Measurements from ENCODE around the gene PLIN4. TPM values are rescaled to one million over a fixed set of nuclear protein-coding genes. Genes with fewer than 3 reads are reported as not detected.

Gene PLIN4
- total RNA-seq, 1 donor from 2014 or later, result 0.96 TPM

DNA sequence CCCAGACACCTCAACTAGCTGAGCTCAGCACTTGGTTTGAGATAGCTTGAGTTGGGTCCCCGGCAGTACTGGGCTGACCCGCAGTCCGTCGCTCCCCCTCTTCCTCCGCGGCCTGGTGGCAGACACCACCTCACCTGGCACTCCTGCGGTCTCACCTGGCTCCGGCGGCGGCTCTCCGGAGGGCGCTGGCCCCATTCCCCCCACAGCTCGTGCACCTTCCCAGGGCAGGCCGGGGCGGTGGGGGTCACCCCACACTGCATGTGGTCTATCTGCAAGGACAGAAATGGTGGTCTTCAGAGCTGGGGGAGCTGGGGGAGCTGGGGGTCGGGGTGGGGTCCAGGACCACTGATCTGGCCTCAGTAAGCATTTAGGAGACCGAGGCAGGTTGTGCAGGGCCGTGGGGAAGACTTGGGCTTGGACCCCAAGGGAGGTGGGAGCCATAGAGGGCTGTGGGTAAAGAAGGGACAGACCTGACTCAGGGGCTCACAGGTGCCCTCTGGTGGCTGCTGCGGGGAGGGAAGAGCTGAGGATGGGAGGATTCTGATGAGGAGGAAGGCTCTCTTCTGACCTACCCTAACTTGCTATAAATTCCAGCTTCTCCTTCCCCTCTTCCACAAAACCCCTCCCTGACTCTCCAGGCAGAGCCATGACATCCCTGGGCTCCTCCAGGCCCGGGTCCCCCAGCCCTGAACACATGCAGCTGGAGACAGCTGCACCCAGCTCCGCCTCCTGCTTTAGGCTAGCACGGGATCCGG, 6.7 kb upstream of the PLIN4 start:
- ATAC-seq, result peak; percentile 41

DNA sequence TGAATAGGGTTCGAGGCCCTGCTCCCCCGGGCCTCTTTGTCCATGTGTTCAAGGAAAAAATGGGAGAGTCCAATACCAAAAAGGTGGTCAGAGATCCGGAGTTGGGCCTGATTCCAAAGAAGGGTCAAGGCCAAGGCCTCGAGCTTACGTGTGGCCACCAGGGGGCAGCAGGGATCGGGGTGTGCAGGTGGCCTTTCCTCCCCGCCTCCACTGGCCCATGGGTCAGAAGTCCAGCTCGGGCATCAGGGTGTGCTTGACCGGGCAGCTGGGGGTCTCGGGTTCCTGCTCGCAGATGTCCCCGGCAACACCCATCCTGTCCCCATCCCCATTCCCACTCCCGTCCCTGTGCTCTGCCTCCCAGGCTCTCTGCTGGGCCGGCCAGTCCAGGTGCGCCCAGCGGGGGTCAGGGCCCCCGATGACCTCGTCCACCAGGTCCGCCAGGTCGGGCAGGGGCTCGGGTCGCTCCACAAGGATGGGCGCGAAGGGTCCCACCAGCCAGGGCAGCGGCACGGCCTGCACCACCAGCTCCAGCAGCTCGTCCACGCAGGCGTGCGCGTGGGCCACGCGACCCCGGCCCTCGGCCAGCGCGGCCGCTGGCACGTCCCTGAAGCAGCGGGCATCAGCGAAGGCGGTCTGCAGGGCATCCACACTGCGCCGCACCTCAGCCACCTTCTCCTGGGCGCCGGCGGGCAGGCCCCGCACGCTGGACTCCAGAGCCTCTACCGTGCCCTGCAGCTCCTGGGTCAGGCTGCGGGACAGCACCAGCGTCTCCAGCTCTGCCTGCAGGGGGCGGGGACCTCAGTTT, 5.2 kb upstream of the PLIN4 start:
- ATAC-seq, result peak; percentile 10

DNA sequence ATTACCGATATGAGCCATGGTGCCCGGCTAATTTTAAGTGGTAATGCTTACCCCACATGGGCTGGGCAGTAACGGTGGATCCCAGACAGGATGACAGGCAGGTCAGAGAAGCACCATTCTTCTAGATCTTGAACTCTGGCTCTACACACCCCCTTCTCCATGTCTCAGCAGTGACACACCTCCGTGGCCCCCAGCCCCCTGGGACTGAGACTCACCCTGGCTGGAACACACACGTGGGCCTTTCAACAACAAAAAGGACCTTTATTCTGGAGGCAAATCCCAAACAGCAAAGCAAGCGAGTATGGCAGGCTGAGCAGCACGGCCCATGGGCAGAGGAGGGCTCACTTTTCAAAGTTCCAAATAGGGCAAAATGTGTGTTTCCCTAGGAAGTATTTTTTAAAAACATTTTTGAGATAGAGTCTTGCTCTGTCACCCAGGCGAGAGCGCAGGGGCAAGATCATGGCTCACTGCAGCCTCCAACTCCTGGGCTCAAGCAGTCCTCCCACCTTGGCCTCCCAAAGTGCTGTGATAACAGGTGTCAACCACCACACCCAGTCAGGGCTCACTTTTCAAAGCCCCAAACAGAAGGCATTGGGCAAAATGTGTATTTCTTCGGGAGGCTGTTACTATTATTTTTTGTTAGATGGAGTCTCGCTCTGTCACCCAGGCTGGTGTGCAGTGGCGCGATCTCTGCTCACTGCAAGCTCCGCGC, 4.2 kb upstream of the PLIN4 start:
- ATAC-seq, result no peak

DNA sequence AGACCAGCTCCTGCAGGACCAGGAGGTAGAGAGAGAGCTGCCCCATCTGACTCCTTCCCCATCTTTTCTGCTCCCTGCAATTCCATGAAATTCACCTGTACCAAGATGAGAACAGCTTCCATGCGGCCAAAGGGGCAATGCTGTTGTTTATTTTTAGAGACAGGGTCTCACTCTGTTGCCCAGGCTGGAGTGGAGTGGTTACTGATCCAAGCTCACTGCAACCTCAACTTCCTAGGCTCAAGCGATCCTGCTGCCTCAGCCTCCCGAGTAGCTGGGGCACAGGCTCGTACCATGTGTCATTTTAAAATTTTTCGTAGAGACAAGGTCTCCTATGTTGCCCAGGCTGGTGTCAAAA, 3.6 kb upstream of the PLIN4 start:
- no peak for ATAC-seq

DNA sequence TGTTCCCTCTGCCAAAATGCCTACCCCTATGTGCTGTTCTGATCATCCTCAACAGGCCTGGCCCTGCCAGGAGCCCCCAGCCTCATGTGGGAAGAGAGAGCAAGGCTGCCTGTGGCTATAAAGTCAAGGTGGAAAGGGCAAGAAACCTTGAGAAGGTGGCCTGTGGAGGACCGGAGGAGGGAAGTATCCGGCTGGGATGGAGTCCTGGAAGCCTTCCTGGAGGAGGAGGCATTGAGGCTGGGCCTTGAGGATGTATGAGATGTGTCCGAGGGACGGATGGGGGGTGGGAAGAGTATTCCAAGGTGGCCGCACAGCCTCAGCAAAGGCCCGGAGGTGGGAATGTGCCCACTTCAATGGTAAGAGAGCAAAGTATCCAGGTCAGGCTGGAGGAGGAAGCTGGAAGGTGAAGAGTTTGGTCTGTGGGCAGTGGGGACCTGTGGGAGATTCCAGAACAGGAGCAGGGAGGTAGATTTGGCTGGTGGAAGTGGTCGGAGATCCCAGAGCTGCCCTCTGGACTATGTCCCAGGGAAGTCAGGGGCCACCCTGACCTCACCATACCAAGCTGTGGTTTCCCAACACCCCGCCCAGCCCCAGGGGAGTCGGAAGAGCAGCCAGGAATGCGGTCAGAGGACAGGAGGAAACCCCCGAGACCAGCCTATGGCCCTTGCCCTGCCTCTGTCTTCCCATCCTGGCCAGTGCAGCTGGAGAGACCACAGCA, 3.0 kb upstream of the PLIN4 start:
- no peak for ATAC-seq

DNA sequence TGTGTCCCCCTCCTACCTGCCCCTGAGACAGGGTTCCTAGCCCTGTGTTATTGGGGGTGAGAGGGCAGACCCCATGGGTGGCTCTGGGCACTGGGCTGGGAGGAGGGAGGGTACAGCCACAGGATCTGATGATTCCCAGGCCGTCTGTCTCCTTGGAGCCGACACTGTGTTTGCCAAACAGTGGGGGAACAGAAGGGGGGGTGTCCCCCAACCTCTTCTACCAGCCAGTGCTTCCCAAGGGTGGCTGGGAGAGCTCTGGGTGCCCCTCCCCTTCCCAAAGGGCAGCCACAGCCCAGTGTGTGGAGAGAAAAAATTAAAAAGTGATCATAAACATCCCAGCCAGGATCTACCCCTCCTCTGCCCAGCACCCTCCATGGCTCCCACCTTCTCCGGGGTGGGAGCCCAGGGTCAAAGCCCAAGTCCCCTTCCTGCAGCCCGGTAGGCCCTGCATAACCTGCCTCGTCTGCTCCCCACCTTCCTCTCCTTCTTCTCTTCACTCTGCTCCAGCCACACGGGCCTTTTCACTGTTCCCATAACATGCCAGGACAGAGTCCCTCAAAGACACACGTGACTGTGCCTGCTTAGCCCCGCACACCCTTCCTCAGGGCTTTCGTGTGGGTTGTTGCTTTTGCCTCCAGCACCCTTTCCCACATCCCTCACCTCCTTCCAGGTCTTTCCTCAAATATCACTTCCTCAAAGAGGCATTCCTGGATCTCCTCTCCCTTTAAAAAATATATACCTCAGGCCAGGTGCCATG, 1.4 kb upstream of the PLIN4 start:
- peak; percentile 51 for ATAC-seq

DNA sequence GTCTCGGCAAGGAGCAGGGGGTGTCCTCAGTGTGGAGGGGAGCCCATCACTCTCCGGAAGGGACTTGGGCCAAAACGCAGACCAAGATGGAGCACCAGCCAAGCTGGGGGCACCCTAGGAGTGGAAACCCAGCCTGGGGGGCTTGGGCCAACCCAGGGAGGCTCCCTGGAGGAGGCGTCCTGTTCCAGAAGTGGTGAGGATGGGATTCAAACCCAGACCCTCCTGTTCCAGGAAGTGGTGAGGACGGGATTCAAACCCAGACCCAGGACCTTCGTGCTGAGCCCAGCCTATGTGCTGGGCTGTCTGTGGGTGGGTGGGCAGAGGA, 848 bp upstream of the PLIN4 start:
- ATAC-seq, result no peak

DNA sequence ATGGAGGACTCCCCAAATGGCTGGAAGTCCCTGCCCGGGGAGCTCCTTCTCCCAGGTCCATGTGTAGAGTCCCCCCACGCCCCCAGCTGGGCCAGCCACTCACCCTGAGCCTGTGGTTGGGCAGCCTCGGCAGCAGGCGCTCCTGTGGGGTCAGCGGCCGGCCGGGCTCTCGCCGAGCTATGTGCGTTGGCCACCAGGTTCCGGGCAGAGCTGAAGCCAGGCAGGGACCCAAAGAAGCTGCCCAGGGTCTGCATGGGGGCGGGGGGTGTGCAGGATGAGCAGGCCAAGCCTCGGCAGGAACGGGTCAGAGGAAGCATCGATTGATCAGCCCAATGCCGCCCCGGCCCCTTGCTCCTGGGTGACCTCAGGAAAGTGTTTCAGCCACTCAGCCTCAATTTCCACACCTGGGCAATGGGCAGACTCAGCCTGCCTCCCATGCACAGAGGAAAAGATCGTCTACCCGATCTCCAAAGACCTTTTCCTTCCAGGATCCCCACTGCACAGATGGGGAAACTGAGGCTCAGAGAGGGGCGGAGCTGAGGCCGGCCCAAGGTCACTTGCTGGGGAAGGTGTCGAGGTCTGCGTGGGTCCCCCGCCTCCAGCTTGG, 732 bp downstream of the PLIN4 start:
- no peak for ATAC-seq

DNA sequence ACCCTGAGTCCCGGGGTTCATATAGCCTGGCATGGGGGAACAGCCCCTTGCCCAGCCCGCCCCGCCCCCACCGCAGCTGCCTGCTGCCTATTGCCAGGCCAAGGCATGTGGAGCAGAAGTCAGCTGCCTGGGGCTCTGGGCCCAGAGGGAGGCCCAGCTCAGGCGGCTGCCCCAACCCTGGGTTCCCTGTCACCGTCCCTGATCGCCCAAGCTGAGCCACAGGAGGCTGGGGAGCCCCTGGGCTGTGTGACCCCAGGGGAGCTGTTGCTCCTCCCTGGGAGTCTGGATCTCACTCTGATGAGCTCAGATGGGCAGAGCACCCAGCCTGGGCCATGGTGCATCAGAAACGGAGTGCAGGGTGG, 1.4 kb downstream of the PLIN4 start:
- ATAC-seq, result no peak

DNA sequence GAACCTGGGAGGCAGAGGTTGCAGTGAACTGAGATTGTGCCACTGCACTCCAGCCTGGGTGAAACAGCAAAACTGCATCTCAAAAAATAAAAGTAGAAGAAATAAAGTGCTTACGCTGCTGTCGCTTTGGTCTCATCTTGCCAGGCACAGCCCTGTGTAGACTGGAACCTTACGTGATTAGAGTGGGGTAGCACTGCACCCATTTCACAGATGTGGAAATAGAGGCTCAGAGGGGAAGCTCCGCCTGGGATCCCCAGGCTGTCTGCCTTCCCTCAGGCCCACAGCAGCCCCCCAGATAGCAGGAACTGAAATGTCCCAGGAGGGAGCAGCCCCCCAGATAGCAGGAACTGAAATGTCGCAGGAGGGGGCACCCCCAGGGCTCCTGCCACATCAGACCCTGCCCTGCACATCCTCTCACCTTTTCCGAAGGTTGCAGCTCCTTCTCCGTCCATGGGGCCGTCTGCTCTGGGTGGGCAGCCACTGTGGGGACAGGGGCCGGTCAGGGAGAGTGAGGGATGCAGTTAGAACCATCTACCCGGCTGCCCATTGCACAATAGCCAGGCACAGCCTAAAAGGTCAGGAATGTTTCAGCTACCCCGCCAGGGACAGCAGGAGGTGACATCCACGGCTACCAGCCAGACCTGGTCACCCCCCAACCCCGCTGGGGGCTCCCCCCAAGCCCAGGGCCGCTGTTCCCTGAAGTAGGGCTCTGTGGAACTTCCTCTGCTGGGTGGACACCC, 1.9 kb downstream of the PLIN4 start:
- ATAC-seq, result no peak

DNA sequence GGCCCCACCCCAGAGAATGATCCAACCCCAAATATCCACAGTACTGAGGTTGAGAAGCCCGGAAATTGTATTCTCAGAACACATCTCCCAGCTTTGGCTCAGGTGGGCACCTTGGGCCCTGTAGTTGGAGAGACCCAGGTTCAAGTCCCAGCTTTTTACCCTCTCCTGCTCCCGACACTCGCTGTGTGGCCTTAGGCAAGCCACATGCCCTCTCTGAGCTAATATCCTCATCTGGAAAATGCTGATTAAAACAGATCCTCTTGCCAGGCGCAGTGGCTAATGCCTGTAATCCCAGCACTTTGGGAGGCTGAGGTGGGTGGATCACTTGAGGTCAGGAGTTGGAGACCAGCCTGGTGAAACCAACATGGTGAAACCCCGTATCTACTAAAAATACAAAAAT, 2.6 kb downstream of the PLIN4 start:
- no peak for ATAC-seq

DNA sequence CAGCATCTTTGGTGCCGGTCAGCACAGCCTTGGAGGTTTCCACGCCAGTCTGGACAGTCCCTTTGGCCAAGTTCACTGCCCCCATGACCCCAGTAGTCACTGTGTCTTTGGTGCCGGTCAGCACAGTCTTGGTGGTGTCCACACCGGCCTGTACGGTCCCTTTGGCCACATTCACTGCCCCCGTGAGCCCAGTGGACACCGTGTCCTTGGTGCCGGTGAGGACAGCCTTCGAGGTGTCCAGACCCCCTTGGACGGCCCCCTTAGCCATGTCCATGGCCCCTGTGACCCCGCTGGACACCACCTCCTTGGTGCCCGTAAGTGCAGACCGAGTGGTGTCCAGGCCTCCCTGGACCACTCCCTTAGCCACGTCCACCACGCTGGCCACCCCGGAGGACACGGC, 5.0 kb downstream of the PLIN4 start:
- ATAC-seq, result no peak

DNA sequence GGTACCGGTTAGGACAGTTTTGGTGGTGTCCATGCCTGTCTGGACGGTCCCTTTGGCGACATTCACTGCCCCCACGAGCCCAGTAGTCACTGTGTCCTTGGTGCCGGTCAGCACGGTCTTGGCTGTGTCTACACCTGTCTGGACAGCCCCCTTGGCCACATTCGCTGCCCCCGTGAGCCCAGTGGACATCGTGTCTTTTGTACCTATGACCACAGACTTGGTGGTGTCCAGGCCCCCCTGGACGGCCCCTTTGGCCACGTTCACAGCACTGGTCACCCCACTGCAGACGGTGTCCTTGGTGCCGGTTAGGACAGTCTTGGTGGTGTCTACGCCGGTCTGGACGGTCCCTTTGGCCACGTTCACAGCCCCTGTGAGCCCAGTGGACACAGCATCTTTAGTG, 6.2 kb downstream of the PLIN4 start:
- no peak for ATAC-seq

DNA sequence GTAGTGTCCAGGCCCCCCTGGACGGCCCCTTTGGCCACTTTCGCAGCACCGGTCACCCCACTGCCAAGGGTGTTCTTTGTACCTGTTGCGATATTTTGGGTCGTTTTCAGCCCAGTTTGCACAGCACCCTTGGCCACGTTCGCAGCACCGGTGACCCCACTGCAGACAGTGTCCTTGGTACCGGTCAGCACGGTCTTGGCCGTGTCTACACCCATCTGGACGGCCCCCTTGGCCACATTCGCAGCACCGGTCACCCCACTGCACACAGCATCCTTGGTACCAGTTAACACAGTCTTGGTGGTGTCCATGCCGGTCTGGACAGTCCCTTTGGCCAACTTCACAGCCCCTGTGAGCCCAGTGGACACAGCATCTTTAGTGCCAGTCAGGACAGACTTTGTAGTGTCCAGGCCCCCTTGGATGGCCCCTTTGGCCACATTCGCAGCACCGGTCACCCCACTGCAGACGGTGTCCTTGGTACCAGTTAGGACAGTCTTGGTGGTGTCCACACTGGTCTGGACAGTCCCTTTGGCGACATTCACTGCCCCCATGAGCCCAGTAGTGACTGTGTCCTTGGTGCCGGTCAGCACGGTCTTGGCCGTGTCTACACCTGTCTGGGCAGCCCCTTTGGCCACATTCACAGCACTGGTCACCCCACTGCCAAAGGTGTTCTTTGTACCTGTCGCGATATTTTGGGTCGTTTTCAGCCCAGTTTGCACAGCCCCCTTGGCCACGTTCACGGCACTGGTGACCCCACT, 6.8 kb downstream of the PLIN4 start:
- no peak for ATAC-seq

DNA sequence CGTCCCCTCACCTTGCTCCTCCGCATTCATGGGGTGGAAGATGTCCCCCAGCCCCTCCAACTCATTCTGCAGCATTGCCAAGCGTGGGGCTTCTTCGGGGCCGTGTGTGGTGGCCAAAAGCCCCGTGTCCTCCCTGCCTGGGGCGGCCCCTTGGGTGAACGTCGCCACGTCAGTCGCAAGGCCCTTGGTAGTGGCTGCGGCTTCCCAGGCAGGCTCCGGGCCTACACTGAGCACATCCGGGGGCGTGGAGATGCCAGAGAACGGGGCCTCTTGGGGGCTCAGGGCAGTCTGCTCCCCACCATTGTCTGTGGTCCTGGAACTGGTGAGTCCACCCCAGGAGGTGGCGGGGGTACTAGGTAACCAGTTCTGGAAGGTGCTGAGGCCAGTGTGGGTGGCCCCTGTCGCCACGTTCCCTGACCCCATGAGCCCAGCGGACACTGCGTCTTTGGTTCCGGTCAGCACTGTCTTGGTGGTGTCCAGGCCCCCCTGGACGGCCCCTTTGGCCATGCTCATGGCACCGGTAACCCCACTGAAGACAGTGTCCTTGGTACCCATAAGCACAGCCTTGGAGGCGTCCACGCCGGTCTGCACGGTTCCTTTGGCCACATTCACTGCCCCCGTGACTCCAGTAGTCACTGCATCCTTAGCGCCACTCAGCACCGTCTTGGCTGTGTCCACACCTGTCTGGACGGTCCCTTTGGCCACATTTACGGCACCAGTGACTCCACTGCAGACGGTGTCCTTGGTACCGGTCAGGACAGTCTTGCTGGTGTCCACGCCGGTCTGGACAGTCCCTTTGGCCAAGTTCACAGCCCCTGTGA, 7.6 kb downstream of the PLIN4 start:
- ATAC-seq, result peak; percentile 15

DNA sequence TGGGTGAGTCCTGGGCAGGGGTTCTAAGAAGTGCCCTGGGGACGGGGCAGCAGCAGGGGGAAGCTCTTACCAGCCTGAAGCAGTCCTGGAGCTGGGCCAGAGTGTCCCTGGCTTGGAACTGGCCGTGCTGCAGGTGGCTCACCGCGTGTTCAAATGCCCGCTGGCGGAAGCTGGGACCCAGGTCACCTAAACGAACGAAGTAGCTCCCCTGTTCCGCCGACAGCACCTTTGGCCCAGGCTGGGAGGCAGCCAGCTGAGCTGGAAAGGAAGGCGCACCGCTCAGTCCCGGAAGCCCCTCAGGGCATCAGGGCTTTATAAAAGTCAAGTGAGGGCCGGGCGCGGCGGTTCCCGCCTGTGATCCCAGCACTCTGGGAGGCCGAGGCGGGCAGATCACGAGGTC, 9.6 kb downstream of the PLIN4 start:
- ATAC-seq, result no peak

DNA sequence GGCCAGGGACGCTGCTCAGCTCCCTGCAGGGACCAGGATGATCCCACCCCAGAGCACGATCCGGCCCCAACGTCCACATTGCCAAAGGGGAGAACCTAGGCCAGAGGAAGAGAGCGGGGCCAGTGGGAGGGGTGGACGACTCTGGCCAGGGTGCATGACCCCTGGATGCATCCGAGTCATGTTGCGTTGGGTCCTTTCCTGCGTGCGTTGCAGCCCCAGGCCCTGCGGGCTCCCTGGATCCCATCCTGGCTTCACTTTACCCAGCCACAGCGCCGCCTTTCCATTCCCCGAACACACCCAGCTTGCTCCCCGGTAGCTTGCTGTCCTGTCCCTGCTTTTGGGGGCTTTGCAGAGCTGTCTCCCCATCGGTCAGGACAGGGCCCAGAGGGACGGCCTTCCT, 10.5 kb downstream of the PLIN4 start:
- no peak for ATAC-seq

DNA sequence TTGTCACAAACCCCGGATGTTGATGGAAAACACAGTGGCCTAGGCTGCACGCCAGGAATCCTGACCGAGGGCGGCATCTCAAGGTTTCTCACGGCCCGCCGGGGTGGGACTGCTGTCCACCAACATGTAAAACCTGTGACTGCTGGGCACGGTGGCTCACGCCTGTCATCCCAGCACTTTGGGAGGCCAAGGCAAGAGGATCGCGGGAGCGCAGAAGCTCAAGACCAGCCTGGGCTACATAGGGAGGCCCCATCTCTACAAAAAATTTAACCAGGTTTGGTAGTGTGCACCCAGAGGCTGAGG, 11.2 kb downstream of the PLIN4 start:
- no peak for ATAC-seq

DNA sequence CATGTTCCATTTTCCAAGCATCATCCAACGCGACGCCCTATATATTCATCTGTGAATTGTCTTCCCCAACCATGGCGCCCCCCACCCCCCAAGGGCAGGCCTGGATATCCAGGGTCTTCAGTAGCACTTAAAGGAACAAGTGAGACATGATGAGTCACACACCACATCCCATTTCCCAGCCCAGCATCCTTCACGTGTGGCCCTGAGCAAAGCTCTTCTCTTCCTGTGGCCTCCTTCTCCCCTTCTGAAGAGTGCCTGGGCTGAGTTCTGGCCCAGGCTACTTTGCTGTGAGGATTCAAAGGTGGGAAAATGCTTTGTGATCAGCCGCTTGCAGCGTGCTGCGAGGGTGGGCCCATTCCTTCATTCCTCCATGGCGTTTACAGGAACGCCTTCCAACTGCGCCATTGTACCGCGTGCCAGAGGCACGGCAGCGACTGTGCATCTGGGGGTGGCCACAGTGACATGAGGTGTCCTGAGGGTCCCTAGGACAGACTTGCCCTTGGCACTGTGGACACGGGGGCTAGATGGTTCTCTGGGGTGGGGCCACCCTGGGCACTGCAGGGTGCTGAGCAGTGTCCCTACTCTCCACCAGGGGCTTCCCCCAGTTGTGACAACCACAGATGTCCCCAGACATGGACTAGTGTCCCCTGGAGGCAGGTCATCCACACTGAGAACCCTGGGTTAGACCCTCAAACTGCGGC, 11.7 kb downstream of the PLIN4 start:
- no peak for ATAC-seq

All from esophagus mucosa (tissue), 1 donor.